ENCODE measurements around the gene FNIP1. TPM values are rescaled to one million over a fixed set of nuclear protein-coding genes. Genes with fewer than 3 reads are reported as not detected.

FNIP1 gene
- total and polyA plus RNA-seq, 2 of the 13 experiments (the other 11 are each of a cell fraction or from before 2014, with no cell fraction given), result 10.9 to 29.3 TPM

- no peak for TF ChIP-seq TCF12 (IDR thresholded peaks at IDR 0.05)
- no peak for TF ChIP-seq TCF12 (CRISPR knock-in tag; IDR thresholded peaks at IDR 0.05)
- TF ChIP-seq ELF4 (CRISPR knock-in tag; IDR thresholded peaks at IDR 0.05; ENCODE audit: borderline replicate concordance), result no peak
- no peak for TF ChIP-seq ZNF235 (CRISPR knock-in tag; IDR thresholded peaks at IDR 0.05; ENCODE audit: borderline replicate concordance)
- TF ChIP-seq BCLAF1 (IDR thresholded peaks at IDR 0.05), result no peak
- no peak for TF ChIP-seq PAWR (CRISPR knock-in tag; IDR thresholded peaks at IDR 0.05; ENCODE audit: borderline replicate concordance)
- no peak for TF ChIP-seq NFE2L2 (IDR thresholded peaks at IDR 0.05; ENCODE audit: low read length)
- TF ChIP-seq THAP8 (CRISPR knock-in tag; IDR thresholded peaks at IDR 0.05; ENCODE audit: borderline replicate concordance), result no peak
- TF ChIP-seq ZNF496 (CRISPR knock-in tag; IDR thresholded peaks at IDR 0.05; ENCODE audit: insufficient replicate concordance), result no peak
Measured at GRCh38 chr5:131649161-131649560, 147.7 kb downstream of the FNIP1 start (continued).

GRCh38 chr5:131647048-131647769 is 149.6 kb downstream of the FNIP1 start:
- no TSS peak for BruUV-seq (replicated peaks)
- CTCF ChIA-PET (ENCODE audit: low intra/inter-chr PET ratio, low total read pairs), result no interaction called here
- Histone ChIP-seq H3K9me3 (ENCODE audit: low read length) (no peaks in the 10 kb centered on the region), H3K36me3 (replicated peaks in 1 of 2; ENCODE audit: control insufficient read depth in 1 of 2, insufficient read depth in 2 of 2, low read length in 2 of 2) (peaks cover 5 to 56% of the 10 kb centered on the region in 2 experiments; a peak in 4 of 5 replicates), H3K4me3 (replicated peaks in 1 of 3; ENCODE audit: insufficient read depth in 1 of 3, low read depth in 2 of 3, low read length in 3 of 3) (no peak overlapping the region), H4K20me1 (ENCODE audit: insufficient read depth, low read length) (no peaks in the 10 kb centered on the region), H3K4me1 (ENCODE audit: insufficient read depth, low read length) (no peaks in the 10 kb centered on the region), H3K79me2 (ENCODE audit: insufficient read depth, low read length) (no peaks in the 10 kb centered on the region), H3K27ac (ENCODE audit: extremely low read length, insufficient read depth, low read length) (no peak overlapping the region), H2AFZ (ENCODE audit: low read length) (no peak overlapping the region), H3K4me2 (ENCODE audit: low read depth, low read length) (no peak overlapping the region), H3K27me3 (ENCODE audit: control insufficient read depth in 1 of 2, insufficient read depth in 2 of 2, low read length in 2 of 2) (no peaks in the 10 kb centered on the region), H3K9ac (ENCODE audit: insufficient read depth, low read depth, low read length) (no peak overlapping the region)
- 96% methylated on average over 10 of the region's 10 CpGs for WGBS (ENCODE audit: low lambda C conversion rate)
- in situ Hi-C loops (cut with HindIII; ENCODE audit: extremely low pct_ligation_motif_present, low pct_unique_long_range_greater_than_20kb), result no loop called here
- no peak for FAIRE-seq
- POLR2A ChIA-PET, result interaction anchor here (0.9 kb wide), 1 partner anchor 11 kb away, joined by 3 read pairs; no protein-coding TSS in a partner anchor
- TF ChIP-seq NFKBIZ (CRISPR knock-in tag; IDR thresholded peaks at IDR 0.05) (no peak), ZNF264 (CRISPR knock-in tag; IDR thresholded peaks at IDR 0.05) (no peak)
- no peak for DNase-seq (ENCODE audit: low spot score)
- intact Hi-C loops (cut with micrococcal nuclease; ENCODE audit: unreplicated experiment), result no loop called here
- ATAC-seq, result no peak

Data from HepG2 (cell line).